Mesenchymal stem cell (in vitro differentiated cells and primary cell): Measurements from ENCODE around the gene ARHGDIG.

ENCODE experiments used
- DNase-seq: peaks from one replicate; pipeline ENCODE4 v3.0.0-alpha.2; 2013
- H2AFZ ChIP-seq: one replicate; pipeline ENCODE4 v1.6.1; 2013; ENCODE audit warnings: low read depth, mild to moderate bottlenecking, control low read depth, inconsistent platforms, low read length, moderate library complexity
- H2AK5ac ChIP-seq: 2 replicates; pipeline ENCODE4 v1.6.1; 2013; ENCODE audit warnings: low read length, moderate library complexity, mild to moderate bottlenecking, inconsistent platforms; ENCODE audit not compliant: severe bottlenecking
- H2BK120ac ChIP-seq: one replicate; pipeline ENCODE4 v1.6.1; 2013; ENCODE audit warnings: low read depth, mild to moderate bottlenecking, inconsistent platforms, low read length, moderate library complexity
- H2BK12ac ChIP-seq, 2 experiments: one replicate each; pipeline ENCODE4 v1.6.1; 2013; ENCODE audit warnings: inconsistent platforms in 2 of 2, low read length in 2 of 2, mild to moderate bottlenecking in 2 of 2, moderate library complexity in 2 of 2, control low read depth in 1 of 2
- H2BK15ac ChIP-seq: one replicate; pipeline ENCODE4 v1.6.1; 2013; ENCODE audit warnings: mild to moderate bottlenecking, low read depth, inconsistent platforms; ENCODE audit not compliant: poor library complexity, severe bottlenecking
- H2BK5ac ChIP-seq: 2 replicates; pipeline ENCODE4 v1.6.1; 2013; ENCODE audit warnings: low read depth, mild to moderate bottlenecking, low read length, control low read depth, inconsistent platforms; ENCODE audit not compliant: poor library complexity, severe bottlenecking
- H3K14ac ChIP-seq, 2 experiments: one replicate each; pipeline ENCODE4 v1.6.1; 2013; ENCODE audit warnings: inconsistent platforms in 2 of 2, low read length in 2 of 2, control low read depth in 1 of 2, mild to moderate bottlenecking in 1 of 2, moderate library complexity in 1 of 2
- H3K18ac ChIP-seq, 2 experiments: one replicate each; pipeline ENCODE4 v1.6.1; 2013; ENCODE audit warnings: inconsistent platforms in 2 of 2, low read length in 2 of 2, control low read depth in 1 of 2, low read depth in 1 of 2, mild to moderate bottlenecking in 1 of 2
- H3K23ac ChIP-seq, 2 experiments: one replicate each; pipeline ENCODE4 v1.6.1; 2013; ENCODE audit warnings: inconsistent platforms in 2 of 2, low read length in 2 of 2, mild to moderate bottlenecking in 2 of 2, moderate library complexity in 2 of 2, control low read depth in 1 of 2
- H3K27ac ChIP-seq: 2 replicates; pipeline ENCODE4 v1.5.1; 2013; ENCODE audit warnings: mild to moderate bottlenecking, moderate library complexity, low read length, control low read depth, inconsistent platforms; ENCODE audit not compliant: poor library complexity, severe bottlenecking
- H3K27me3 ChIP-seq, 2 experiments: 2 replicates each; pipeline versions ENCODE4 v1.6.1 to v1.7.0; 2013; ENCODE audit warnings: low read length in 2 of 2, mild to moderate bottlenecking in 2 of 2, moderate library complexity in 2 of 2, control low read depth in 1 of 2, inconsistent platforms in 1 of 2; ENCODE audit not compliant: control insufficient read depth in 1 of 2, insufficient read depth in 1 of 2
- H3K36me3 ChIP-seq, 2 experiments: 2 replicates each; pipeline versions ENCODE4 v1.6.1 to v1.7.0; 2013; ENCODE audit warnings: low read length in 2 of 2, control low read depth in 1 of 2, inconsistent platforms in 1 of 2, low read depth in 1 of 2, mild to moderate bottlenecking in 1 of 2; ENCODE audit not compliant: insufficient read depth in 2 of 2, control insufficient read depth in 1 of 2
- H3K4ac ChIP-seq, 2 experiments: one replicate each; pipeline ENCODE4 v1.6.1; 2013; ENCODE audit warnings: inconsistent platforms in 2 of 2, low read length in 2 of 2, mild to moderate bottlenecking in 2 of 2, moderate library complexity in 2 of 2, control low read depth in 1 of 2, low read depth in 1 of 2
- H3K4me1 ChIP-seq: 2 replicates; pipeline ENCODE4 v1.6.1; 2013; ENCODE audit warnings: low read depth, low read length, control low read depth; ENCODE audit not compliant: control insufficient read depth, insufficient read depth
- H3K4me2 ChIP-seq: 2 replicates; pipeline ENCODE4 v1.6.1; 2013; ENCODE audit warnings: low read length, mild to moderate bottlenecking, inconsistent platforms; ENCODE audit not compliant: poor library complexity, severe bottlenecking
- H3K4me3 ChIP-seq, 2 experiments: 2 replicates each; pipeline versions ENCODE4 v1.5.1 to v1.7.0; 2013; ENCODE audit warnings: low read length in 2 of 2, mild to moderate bottlenecking in 2 of 2, control low read depth in 1 of 2, low read depth in 1 of 2; ENCODE audit not compliant: insufficient read depth in 1 of 2
- H3K79me1 ChIP-seq: replicated peaks from 2 replicates; pipeline ENCODE4 v1.6.1; 2013; ENCODE audit warnings: mild to moderate bottlenecking, control low read depth, low read length, inconsistent platforms; ENCODE audit not compliant: poor library complexity, severe bottlenecking
- H3K9ac ChIP-seq: 2 replicates; pipeline ENCODE4 v1.7.0; 2013; ENCODE audit warnings: mild to moderate bottlenecking, low read length, moderate library complexity
- H3K9me3 ChIP-seq: 2 replicates; pipeline ENCODE4 v1.7.0; 2013; ENCODE audit warnings: mild to moderate bottlenecking, low read length; ENCODE audit not compliant: control insufficient read depth
- H4K8ac ChIP-seq: one replicate; pipeline ENCODE4 v1.6.1; 2013; ENCODE audit warnings: inconsistent platforms, mild to moderate bottlenecking, low read length, moderate library complexity
- H4K91ac ChIP-seq: one replicate; pipeline ENCODE4 v1.6.1; 2013; ENCODE audit warnings: mild to moderate bottlenecking, low read length, inconsistent platforms
- WGBS: methylation state at CpG from one replicate; pipeline ENCODE4 v1.1.7; 2013; ENCODE audit warnings: mixed read lengths; 5-methylcytosine and 5-hydroxymethylcytosine counted together

Gene ARHGDIG

GRCh38 chr16:290681-291405, 10.5 kb downstream of the ARHGDIG start:
- Histone ChIP-seq H3K4me1 (no peaks in the 10 kb centered on the region), H3K36me3 (peaks cover 29 to 80% of the 10 kb centered on the region in 2 experiments)

GRCh38 chr16:291539-291938, 11.1 kb downstream of the ARHGDIG start:
- peaks cover 5% of the 10 kb centered on the region for H3K4me1 ChIP-seq
- DNase-seq = no peak
- no peak overlapping the region for H3K4me2 ChIP-seq
- no peak overlapping the region for H4K8ac ChIP-seq
- no peak overlapping the region for H3K27ac ChIP-seq
- no peak overlapping the region for H2BK5ac ChIP-seq
- no peak overlapping the region for H2AFZ ChIP-seq
- WGBS = 95% methylated on average over 17 of the region's 17 CpGs
- no peak overlapping the region for H2BK15ac ChIP-seq
- no peak overlapping the region for H2BK120ac ChIP-seq
- H3K79me1 ChIP-seq = peaks cover 4% of the 10 kb centered on the region
- no peak overlapping the region for H4K91ac ChIP-seq
- H3K9me3 ChIP-seq = no peaks in the 10 kb centered on the region
- H3K36me3 ChIP-seq = peaks cover 36 to 83% of the 10 kb centered on the region in 2 experiments
- H2AK5ac ChIP-seq = no peak overlapping the region
- H3K4ac ChIP-seq = no peak overlapping the region
- no peak overlapping the region for H3K14ac ChIP-seq
- H3K18ac ChIP-seq = no peak overlapping the region
- H3K23ac ChIP-seq = no peak overlapping the region
- no peak overlapping the region for H2BK12ac ChIP-seq
- no peak overlapping the region for H3K9ac ChIP-seq
- no peaks in the 10 kb centered on the region for H3K27me3 ChIP-seq
- no peak overlapping the region for H3K4me3 ChIP-seq

More at GRCh38 chr16:290681-291405, 10.5 kb downstream of the ARHGDIG start:
- Histone ChIP-seq H4K8ac (no peak overlapping the region), H3K4me3 (no peak overlapping the region), H3K4ac (no peak overlapping the region), H3K4me2 (no peak overlapping the region), H2BK12ac (no peak overlapping the region), H2BK15ac (no peak overlapping the region), H3K79me1 (peaks cover 4% of the 10 kb centered on the region), H2AK5ac (no peak overlapping the region), H2AFZ (no peak overlapping the region), H4K91ac (peak overlapping the region; percentile 8), H3K9me3 (no peaks in the 10 kb centered on the region), H3K23ac (no peak overlapping the region), H3K27ac (no peak overlapping the region), H3K27me3 (no peaks in the 10 kb centered on the region), H3K9ac (no peak overlapping the region), H3K14ac (no peak overlapping the region), H2BK5ac (no peak overlapping the region), H3K18ac (no peak overlapping the region), H2BK120ac (no peak overlapping the region)
- WGBS = 97% methylated on average over 50 of the region's 50 CpGs
- DNase-seq = no peak

GRCh38 chr16:293043-293775, 12.8 kb downstream of the ARHGDIG start:
- Histone ChIP-seq H2AK5ac (no peak overlapping the region), H4K8ac (no peak overlapping the region), H3K4ac (no peak overlapping the region), H3K4me2 (no peak overlapping the region), H3K27ac (no peak overlapping the region), H4K91ac (peak overlapping the region; percentile 18), H2AFZ (no peak overlapping the region), H2BK15ac (no peak overlapping the region), H3K23ac (no peak overlapping the region), H2BK12ac (no peak overlapping the region), H2BK5ac (no peak overlapping the region), H3K4me1 (peaks cover 11% of the 10 kb centered on the region), H2BK120ac (no peak overlapping the region), H3K14ac (no peak overlapping the region), H3K79me1 (peaks cover 12% of the 10 kb centered on the region), H3K4me3 (no peak overlapping the region), H3K18ac (no peak overlapping the region), H3K36me3 (peaks cover 29 to 83% of the 10 kb centered on the region in 2 experiments), H3K9me3 (no peaks in the 10 kb centered on the region), H3K9ac (no peak overlapping the region), H3K27me3 (no peaks in the 10 kb centered on the region)
- 98% methylated on average over 29 of the region's 32 CpGs for WGBS
- no peak for DNase-seq

GRCh38 chr16:296276-296675, 15.9 kb downstream of the ARHGDIG start:
- no peak overlapping the region for H2AFZ ChIP-seq
- no peak overlapping the region for H3K4me2 ChIP-seq
- H2BK120ac ChIP-seq = no peak overlapping the region
- H3K79me1 ChIP-seq = peaks cover 12% of the 10 kb centered on the region
- no peak overlapping the region for H4K91ac ChIP-seq
- 94% methylated on average over 14 of the region's 14 CpGs for WGBS
- no peak for DNase-seq
- no peak overlapping the region for H3K4ac ChIP-seq
- H2BK15ac ChIP-seq = no peak overlapping the region
- no peaks in the 10 kb centered on the region for H3K27me3 ChIP-seq
- no peak overlapping the region for H3K23ac ChIP-seq
- no peak overlapping the region for H4K8ac ChIP-seq
- no peak overlapping the region for H2AK5ac ChIP-seq
- no peak overlapping the region for H3K27ac ChIP-seq
- H3K18ac ChIP-seq = no peak overlapping the region
- no peak overlapping the region for H3K14ac ChIP-seq
- peaks cover 16% of the 10 kb centered on the region for H3K4me1 ChIP-seq
- H2BK5ac ChIP-seq = no peak overlapping the region
- peaks cover 20 to 56% of the 10 kb centered on the region in 2 experiments for H3K36me3 ChIP-seq
- no peak overlapping the region for H3K4me3 ChIP-seq
- no peak overlapping the region for H2BK12ac ChIP-seq
- no peaks in the 10 kb centered on the region for H3K9me3 ChIP-seq
- H3K9ac ChIP-seq = no peak overlapping the region
